Panc1 (cell line): ENCODE measurements around the gene CFAP251. TPM values are rescaled to one million over a fixed set of nuclear protein-coding genes. Genes with fewer than 3 reads are reported as not detected.

ENCODE experiments used
- ATAC-seq: fragments of 200-7000 bp; cut with Tn5 transposase; 2 replicates; pipeline ENCODE4 v1.9.1; 2020; ENCODE audit warnings: mild to moderate bottlenecking, moderate library complexity
- BruUV-seq: library from RNA; stranded (reverse); fragments of 400-500 nt; replicated peaks from 2 replicates; lab custom pipeline; 2021; lab: Mats Ljungman, UMichigan
- CTCF ChIA-PET: fragments of 300-600 bp; sonication (Branson Sonifier 250); formaldehyde crosslinking; loops from one replicate; lab custom pipeline; 2022; ENCODE audit warnings: antibody characterized with exemption; lab: Charles Lee
- POLR2A ChIA-PET: fragments of 300-600 bp; sonication (Branson Sonifier 250); formaldehyde crosslinking; loops from one replicate; lab custom pipeline; 2022; ENCODE audit warnings: antibody characterized with exemption; lab: Charles Lee
- DNase-seq: peaks from one replicate; pipeline ENCODE4 v3.0.0-alpha.2; 2010; ENCODE audit warnings: low read depth, low spot score
- H3K27ac ChIP-seq: 2 replicates; pipeline ENCODE4 v1.5.1; 2011; ENCODE audit warnings: mild to moderate bottlenecking, low read length, inconsistent platforms
- H3K27me3 ChIP-seq: fragments of 200-500 bp; sonication (Bioruptor generic); 2 replicates; pipeline ENCODE4 v1.6.0; 2014; ENCODE audit warnings: low read length, inconsistent platforms; ENCODE audit not compliant: control insufficient read depth, insufficient read depth
- H3K36me3 ChIP-seq: fragments of 200-500 bp; sonication (Bioruptor generic); 2 replicates; pipeline ENCODE4 v1.5.1; 2014; ENCODE audit warnings: inconsistent platforms, mild to moderate bottlenecking, low read length, moderate library complexity; ENCODE audit not compliant: control insufficient read depth, insufficient read depth
- H3K4me1 ChIP-seq: 2 replicates; pipeline ENCODE4 v1.5.1; 2011; ENCODE audit warnings: inconsistent platforms, mild to moderate bottlenecking, low read length, moderate library complexity; ENCODE audit not compliant: control insufficient read depth, insufficient read depth
- H3K4me3 ChIP-seq, 2 experiments: 2 replicates each; pipeline ENCODE4 v1.5.1; 2011 to 2012; ENCODE audit warnings: low read depth in 2 of 2, low read length in 2 of 2, mild to moderate bottlenecking in 2 of 2, inconsistent platforms in 1 of 2, moderate library complexity in 1 of 2
- H3K9me3 ChIP-seq: fragments of 200-500 bp; sonication (Bioruptor generic); 2 replicates; pipeline ENCODE4 v1.5.1; 2014; ENCODE audit warnings: low read depth, mild to moderate bottlenecking, inconsistent platforms, low read length, moderate library complexity; ENCODE audit not compliant: control insufficient read depth, insufficient read depth
- POLR2AphosphoS5 ChIP-seq: IDR thresholded peaks from 2 replicates; pipeline ENCODE4 v1.6.1; 2012; ENCODE audit warnings: mild to moderate bottlenecking, low read depth, low read length, moderate library complexity
- SIN3A ChIP-seq: IDR thresholded peaks from 2 replicates; pipeline ENCODE4 v1.6.1; 2012; ENCODE audit warnings: low read depth, mild to moderate bottlenecking, low read length, moderate library complexity, borderline replicate concordance; ENCODE audit not compliant: insufficient read depth
- TCF7L2 ChIP-seq: IDR thresholded peaks from 2 replicates; pipeline ENCODE4 v1.6.1; 2011; ENCODE audit warnings: mild to moderate bottlenecking, low read depth, low read length, inconsistent platforms
- in situ Hi-C: cut with HindIII; loops from 2 replicates; pipeline ENCODE4 v1.10.0; 2016; ENCODE audit warnings: low sequenced_read_pairs, low pct_unique_long_range_greater_than_20kb
- intact Hi-C: fragments of 100-400 bp; cut with micrococcal nuclease; formaldehyde crosslinking; loops from one replicate; pipeline ENCODE4 v1.10.0; 2022; ENCODE audit not compliant: unreplicated experiment
- total RNA-seq: library from RNA; stranded (reverse); gene quantifications from one replicate; pipeline ENCODE4 v1.2.1, GENCODE V29; 2021; ENCODE audit not compliant: unreplicated experiment
- TF ChIP-seq, protein P1 (sequence below): fragments of 450-650 bp; IDR thresholded peaks from 2 replicates; pipeline ENCODE4 v1.5.1; 2017; ENCODE audit warnings: mild to moderate bottlenecking
- TF ChIP-seq, protein P2 (sequence below), 2 experiments: IDR thresholded peaks; 2 replicates each; pipeline ENCODE4 v1.6.1; 2011 to 2012; ENCODE audit warnings: low read depth in 2 of 2, control low read depth in 1 of 2, low read length in 1 of 2, mild to moderate bottlenecking in 1 of 2, moderate library complexity in 1 of 2; ENCODE audit not compliant: insufficient read depth in 1 of 2

CFAP251 gene
- total RNA-seq, 1 experiment from 2014 or later, result 4.2 TPM

DNA sequence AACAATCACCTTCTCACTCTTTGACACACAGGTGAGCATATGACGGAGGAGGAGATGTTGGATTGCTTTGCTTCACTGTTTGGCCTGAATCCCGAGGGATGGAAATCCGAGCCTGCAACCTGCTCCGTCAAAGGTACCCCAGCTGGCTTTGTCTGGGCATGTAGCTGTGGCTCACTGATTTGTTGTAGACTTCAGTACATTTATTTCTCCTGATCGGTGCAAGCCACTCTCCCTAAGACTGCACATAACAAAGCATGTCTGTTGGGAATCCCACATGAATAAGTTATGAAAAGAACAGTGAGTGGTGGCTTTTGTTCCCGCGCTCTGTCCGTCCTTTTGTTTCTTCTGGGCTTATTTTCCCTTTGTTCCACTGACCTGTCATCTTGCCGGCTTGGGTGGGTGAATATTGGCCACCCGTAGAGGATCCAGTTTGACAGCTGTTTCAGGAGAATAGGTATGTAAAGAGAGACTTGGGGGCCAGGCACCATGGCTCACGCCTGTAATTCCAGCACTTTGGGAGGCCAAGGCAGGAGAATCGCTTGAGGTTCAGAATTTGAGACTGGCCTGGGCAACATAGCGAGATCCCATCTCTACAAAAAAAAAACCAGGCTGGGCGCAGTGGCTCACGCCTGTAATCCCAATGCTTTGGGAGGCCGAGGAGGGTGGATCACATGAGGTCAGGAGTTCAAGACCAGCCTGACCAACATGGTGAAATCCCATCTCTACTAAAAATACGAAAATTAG is 83.2 kb downstream of the CFAP251 start:
- BruUV-seq, result no TSS peak
- H3K27me3 ChIP-seq, result no peaks in the 10 kb centered on the region
- in situ Hi-C loops, result no loop called here
- intact Hi-C loops, result no loop called here
- DNase-seq, result no peak
- H3K4me1 ChIP-seq, result no peaks in the 10 kb centered on the region
- H3K36me3 ChIP-seq, result no peaks in the 10 kb centered on the region
- H3K27ac ChIP-seq, result no peak overlapping the region
- ChIA-PET CTCF (no interaction called here), POLR2A (no interaction called here)
- H3K9me3 ChIP-seq, result no peaks in the 10 kb centered on the region
- no peak for ATAC-seq
- no peak overlapping the region for H3K4me3 ChIP-seq
- TF ChIP-seq SIN3A, result no peak
- no peak for TF ChIP-seq TCF7L2
- TF ChIP-seq POLR2AphosphoS5, result no peak
- TF ChIP-seq, protein P1, sequence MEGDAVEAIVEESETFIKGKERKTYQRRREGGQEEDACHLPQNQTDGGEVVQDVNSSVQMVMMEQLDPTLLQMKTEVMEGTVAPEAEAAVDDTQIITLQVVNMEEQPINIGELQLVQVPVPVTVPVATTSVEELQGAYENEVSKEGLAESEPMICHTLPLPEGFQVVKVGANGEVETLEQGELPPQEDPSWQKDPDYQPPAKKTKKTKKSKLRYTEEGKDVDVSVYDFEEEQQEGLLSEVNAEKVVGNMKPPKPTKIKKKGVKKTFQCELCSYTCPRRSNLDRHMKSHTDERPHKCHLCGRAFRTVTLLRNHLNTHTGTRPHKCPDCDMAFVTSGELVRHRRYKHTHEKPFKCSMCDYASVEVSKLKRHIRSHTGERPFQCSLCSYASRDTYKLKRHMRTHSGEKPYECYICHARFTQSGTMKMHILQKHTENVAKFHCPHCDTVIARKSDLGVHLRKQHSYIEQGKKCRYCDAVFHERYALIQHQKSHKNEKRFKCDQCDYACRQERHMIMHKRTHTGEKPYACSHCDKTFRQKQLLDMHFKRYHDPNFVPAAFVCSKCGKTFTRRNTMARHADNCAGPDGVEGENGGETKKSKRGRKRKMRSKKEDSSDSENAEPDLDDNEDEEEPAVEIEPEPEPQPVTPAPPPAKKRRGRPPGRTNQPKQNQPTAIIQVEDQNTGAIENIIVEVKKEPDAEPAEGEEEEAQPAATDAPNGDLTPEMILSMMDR, result no peak
- TF ChIP-seq, protein P2, sequence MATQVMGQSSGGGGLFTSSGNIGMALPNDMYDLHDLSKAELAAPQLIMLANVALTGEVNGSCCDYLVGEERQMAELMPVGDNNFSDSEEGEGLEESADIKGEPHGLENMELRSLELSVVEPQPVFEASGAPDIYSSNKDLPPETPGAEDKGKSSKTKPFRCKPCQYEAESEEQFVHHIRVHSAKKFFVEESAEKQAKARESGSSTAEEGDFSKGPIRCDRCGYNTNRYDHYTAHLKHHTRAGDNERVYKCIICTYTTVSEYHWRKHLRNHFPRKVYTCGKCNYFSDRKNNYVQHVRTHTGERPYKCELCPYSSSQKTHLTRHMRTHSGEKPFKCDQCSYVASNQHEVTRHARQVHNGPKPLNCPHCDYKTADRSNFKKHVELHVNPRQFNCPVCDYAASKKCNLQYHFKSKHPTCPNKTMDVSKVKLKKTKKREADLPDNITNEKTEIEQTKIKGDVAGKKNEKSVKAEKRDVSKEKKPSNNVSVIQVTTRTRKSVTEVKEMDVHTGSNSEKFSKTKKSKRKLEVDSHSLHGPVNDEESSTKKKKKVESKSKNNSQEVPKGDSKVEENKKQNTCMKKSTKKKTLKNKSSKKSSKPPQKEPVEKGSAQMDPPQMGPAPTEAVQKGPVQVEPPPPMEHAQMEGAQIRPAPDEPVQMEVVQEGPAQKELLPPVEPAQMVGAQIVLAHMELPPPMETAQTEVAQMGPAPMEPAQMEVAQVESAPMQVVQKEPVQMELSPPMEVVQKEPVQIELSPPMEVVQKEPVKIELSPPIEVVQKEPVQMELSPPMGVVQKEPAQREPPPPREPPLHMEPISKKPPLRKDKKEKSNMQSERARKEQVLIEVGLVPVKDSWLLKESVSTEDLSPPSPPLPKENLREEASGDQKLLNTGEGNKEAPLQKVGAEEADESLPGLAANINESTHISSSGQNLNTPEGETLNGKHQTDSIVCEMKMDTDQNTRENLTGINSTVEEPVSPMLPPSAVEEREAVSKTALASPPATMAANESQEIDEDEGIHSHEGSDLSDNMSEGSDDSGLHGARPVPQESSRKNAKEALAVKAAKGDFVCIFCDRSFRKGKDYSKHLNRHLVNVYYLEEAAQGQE (IDR thresholded peaks at IDR 0.05; ENCODE audit: insufficient read depth in 1 of 2, low read depth in 2 of 2, low read length in 1 of 2), result no peak

DNA sequence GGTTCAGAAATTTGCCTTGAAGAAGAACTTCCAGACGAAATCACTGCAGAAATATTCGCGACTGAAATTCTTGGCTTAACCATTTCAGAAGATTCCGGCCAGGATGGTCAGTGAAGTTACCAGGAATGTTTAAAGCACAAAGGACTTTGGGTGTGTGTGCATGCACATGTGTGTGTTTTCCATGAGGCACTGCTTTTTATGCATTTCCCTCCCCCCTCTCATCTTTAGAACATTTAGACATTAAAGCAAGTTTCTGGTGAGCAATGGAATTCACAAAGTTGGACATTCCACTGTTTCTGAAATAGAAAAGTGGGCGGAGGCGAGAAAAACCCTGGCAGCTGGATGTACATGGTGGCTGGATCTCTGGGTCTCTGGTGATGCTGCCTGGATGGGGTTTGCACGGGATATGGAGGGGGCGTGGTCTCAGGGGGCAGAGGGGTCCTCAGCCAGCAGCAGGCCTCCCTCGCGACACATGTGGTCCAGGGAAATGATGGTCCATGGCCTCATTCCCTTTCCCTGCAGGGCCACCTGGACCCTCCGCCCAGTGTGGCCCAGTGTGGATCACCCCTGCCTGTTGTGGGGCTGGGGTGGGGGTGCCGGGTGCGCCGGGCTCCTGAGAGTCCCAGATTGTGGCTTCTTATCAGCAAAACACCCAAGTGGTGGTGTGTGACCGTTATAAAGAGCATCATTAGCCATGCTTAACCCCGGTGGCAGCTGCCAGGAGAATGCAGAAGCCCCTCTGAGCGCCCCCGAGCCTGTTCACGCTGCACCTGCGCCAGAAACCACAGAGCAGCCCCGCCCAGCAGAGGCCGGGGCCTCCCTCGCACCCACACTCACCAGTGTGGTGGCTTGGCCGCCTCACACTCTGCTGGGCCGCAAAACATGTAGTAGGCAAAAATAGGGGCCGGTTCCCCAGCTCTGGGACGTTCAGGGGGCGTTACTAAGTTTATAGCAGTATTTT is 85.5 kb downstream of the CFAP251 start:
- no TSS peak for BruUV-seq
- TF ChIP-seq SIN3A, result no peak
- TF ChIP-seq, protein P2 (IDR thresholded peaks at IDR 0.05; ENCODE audit: insufficient read depth in 1 of 2, low read depth in 2 of 2, low read length in 1 of 2), result no peak
- no peak for TF ChIP-seq POLR2AphosphoS5
- intact Hi-C loops, result no loop called here
- DNase-seq (no peak), ATAC-seq (no peak)
- Histone ChIP-seq H3K27me3 (no peaks in the 10 kb centered on the region), H3K27ac (no peak overlapping the region), H3K4me1 (no peaks in the 10 kb centered on the region), H3K9me3 (no peaks in the 10 kb centered on the region), H3K36me3 (no peaks in the 10 kb centered on the region), H3K4me3 (no peak overlapping the region)
- in situ Hi-C loops, result no loop called here
- CTCF ChIA-PET, result no interaction called here
- POLR2A ChIA-PET, result no interaction called here
